CD8-positive, alpha-beta memory T cell (primary cell): Measurements from ENCODE around the gene ZSCAN26. TPM values are rescaled to one million over a fixed set of nuclear protein-coding genes. Genes with fewer than 3 reads are reported as not detected.

Source experiments
- polyA plus RNA-seq: library from polyadenylated mRNA; unstranded; fragments of 300-500 nt; fragmentation: Illumina TruSeq; gene quantifications from one replicate; pipeline ENCODE4 v1.2.3, GENCODE V29; 2021
- total RNA-seq, 2 experiments: library from RNA; stranded (reverse); gene quantifications; one replicate each; pipeline ENCODE4 v1.2.3, GENCODE V29; 2021

The ZSCAN26 gene
- total and polyA plus RNA-seq, 3 experiments from 2014 or later: 5.6 to 15.8 (median 6.4) TPM

Other genes starting within 250 kb of the ZSCAN26 start
- gene ZNF165, start 186.6 kb upstream of the ZSCAN26 start, total RNA-seq: 1 to 10 TPM; 1.6 to 1.9 TPM
- 0.78 TPM for gene ZNF165, start 186.6 kb upstream of the ZSCAN26 start, polyA plus RNA-seq
- gene ZSCAN16, start 142.5 kb upstream of the ZSCAN26 start, total RNA-seq: 1 to 10 TPM; 5.3 to 5.8 TPM
- gene ZSCAN16, start 142.5 kb upstream of the ZSCAN26 start, polyA plus RNA-seq: 11.5 TPM
- gene ZKSCAN8, start 125.3 kb upstream of the ZSCAN26 start, total RNA-seq: 10 to 100 TPM; 15.6 to 17.4 TPM
- gene ZKSCAN8, start 125.3 kb upstream of the ZSCAN26 start, polyA plus RNA-seq: 1.9 TPM
- gene ZSCAN9, start 41.9 kb upstream of the ZSCAN26 start, total RNA-seq: 1 to 10 TPM; 5.0 to 6.8 TPM
- 4.7 TPM for gene ZSCAN9, start 41.9 kb upstream of the ZSCAN26 start, polyA plus RNA-seq
- gene ZKSCAN4, start 14.9 kb upstream of the ZSCAN26 start, total RNA-seq: 1 to 10 TPM; 5.6 to 6.3 TPM
- gene ZKSCAN4, start 14.9 kb upstream of the ZSCAN26 start, polyA plus RNA-seq: 5.8 TPM
- gene NKAPL, start 7.8 kb upstream of the ZSCAN26 start, total RNA-seq: under 1 TPM; 0.22 TPM
- not detected for gene NKAPL, start 7.8 kb upstream of the ZSCAN26 start, polyA plus RNA-seq
- 1 to 10 TPM; 4.6 to 5.4 TPM for gene PGBD1, start 14.4 kb downstream of the ZSCAN26 start, total RNA-seq
- gene PGBD1, start 14.4 kb downstream of the ZSCAN26 start, polyA plus RNA-seq: 0.87 TPM
- 1 to 10 TPM; 1.1 to 2.6 TPM for gene ZSCAN31, start 69.0 kb downstream of the ZSCAN26 start, total RNA-seq
- gene ZSCAN31, start 69.0 kb downstream of the ZSCAN26 start, polyA plus RNA-seq: 0.72 TPM
- gene ZKSCAN3, start 82.8 kb downstream of the ZSCAN26 start, total RNA-seq: 1 to 10 TPM; 3.0 to 4.7 TPM
- gene ZKSCAN3, start 82.8 kb downstream of the ZSCAN26 start, polyA plus RNA-seq: 3.2 TPM
- gene ZSCAN12, start 132.6 kb downstream of the ZSCAN26 start, total RNA-seq: 1 to 10 TPM; 4.3 to 4.4 TPM
- gene ZSCAN12, start 132.6 kb downstream of the ZSCAN26 start, polyA plus RNA-seq: 2.2 TPM
- 1 to 10 TPM in 1 of 2 experiments, under 1 TPM in 1; 0.63 to 1.3 TPM for gene ZSCAN23, start 176.3 kb downstream of the ZSCAN26 start, total RNA-seq
- not detected for gene ZSCAN23, start 176.3 kb downstream of the ZSCAN26 start, polyA plus RNA-seq
- not detected for gene GPX6, start 248.7 kb downstream of the ZSCAN26 start, total RNA-seq
- not detected for gene GPX6, start 248.7 kb downstream of the ZSCAN26 start, polyA plus RNA-seq